Femur (tissue), 1 donor: Measurements from ENCODE around the gene CXCL16.

Experiments
- DNase-seq: peaks from one replicate; pipeline ENCODE4 v3.0.0-alpha.2; 2017

The CXCL16 gene

GRCh38 chr17:4739122-4740024 lies at the start of gene CXCL16, which contains the start of gene ZMYND15:
CXCL16 (minus strand) TSS chr17:4739928; CDS start chr17:4739339, 589 bp downstream.
ZMYND15 (plus strand) TSS chr17:4739833; CDS start chr17:4740549, 716 bp downstream.
- DNase-seq = peak; percentile 59

- DNase-seq = no peak
Observed at GRCh38 chr17:4788807-4789700, 49.3 kb upstream of the CXCL16 start, which contains the start of gene GLTPD2. GLTPD2 (plus strand) TSS chr17:4788964; CDS start chr17:4789012, 48 bp downstream.

GRCh38 chr17:4788159-4788806 lies 48.6 kb upstream of the CXCL16 start:
- no peak for DNase-seq

GRCh38 chr17:4786516-4786915 lies 46.8 kb upstream of the CXCL16 start:
- DNase-seq = no peak

GRCh38 chr17:4786106-4786511 lies 46.4 kb upstream of the CXCL16 start, which contains the start of gene VMO1:
VMO1 (minus strand) TSS chr17:4786364; CDS start chr17:4786352, 12 bp downstream.
- DNase-seq = no peak

GRCh38 chr17:4785311-4786105 lies 45.8 kb upstream of the CXCL16 start:
- DNase-seq = no peak

GRCh38 chr17:4782652-4783051 lies 42.9 kb upstream of the CXCL16 start:
- no peak for DNase-seq

GRCh38 chr17:4780325-4780955 lies 40.7 kb upstream of the CXCL16 start:
- no peak for DNase-seq

GRCh38 chr17:4777969-4778760 lies 38.4 kb upstream of the CXCL16 start:
- no peak for DNase-seq

GRCh38 chr17:4772235-4772613 lies 32.5 kb upstream of the CXCL16 start:
- no peak for DNase-seq

GRCh38 chr17:4771519-4772234 lies 31.9 kb upstream of the CXCL16 start, which contains the start of gene TM4SF5:
TM4SF5 (plus strand) TSS chr17:4771886; CDS start chr17:4771923, 37 bp downstream.
- no peak for DNase-seq

GRCh38 chr17:4769628-4770027 lies 29.9 kb upstream of the CXCL16 start:
- no peak for DNase-seq

- DNase-seq = no peak
Observed at GRCh38 chr17:4768298-4768697, 28.6 kb upstream of the CXCL16 start.

- no peak for DNase-seq
Observed at GRCh38 chr17:4766723-4767122, 27.0 kb upstream of the CXCL16 start.

- no peak for DNase-seq
Observed at GRCh38 chr17:4766201-4766600, 26.5 kb upstream of the CXCL16 start.

GRCh38 chr17:4764595-4764994 lies 24.9 kb upstream of the CXCL16 start:
- DNase-seq = no peak

- DNase-seq = no peak
Observed at GRCh38 chr17:4759776-4760236, 20.1 kb upstream of the CXCL16 start.

GRCh38 chr17:4753392-4753791 lies 13.7 kb upstream of the CXCL16 start:
- DNase-seq = no peak

- DNase-seq = no peak
Observed at GRCh38 chr17:4751932-4752331, 12.2 kb upstream of the CXCL16 start.

GRCh38 chr17:4750606-4751005 lies 10.9 kb upstream of the CXCL16 start:
- no peak for DNase-seq
